Uterus (tissue), 2 donors: ENCODE measurements around the gene CRISP1.
"Not testable (repeated sequence)": the region's sequence is repeated elsewhere in the genome, so short reads cannot be mapped to it uniquely, and the experiment has no call there.

Experiments
- CTCF ChIP-seq, 4 experiments: fragments of 200-600 bp in 2 of 4; fragments of 450-650 bp in 2 of 4; sonication (generic) in 2 of 4; IDR thresholded peaks; one replicate each; pipeline ENCODE4 v1.5.1; 2016 to 2019; ENCODE audit warnings: antibody characterized with exemption in 4 of 4, mild to moderate bottlenecking in 2 of 4, moderate library complexity in 1 of 4
- POLR2A ChIP-seq, 2 donors: fragments of 450-650 bp; IDR thresholded peaks; one replicate each; pipeline ENCODE4 v1.6.1; 2016; ENCODE audit warnings: antibody characterized with exemption in 2 of 2, mild to moderate bottlenecking in 1 of 2, moderate library complexity in 1 of 2

GRCh38 chr6:49895553-49895952, 29.2 kb upstream of the CRISP1 start:
- not testable (repeated sequence) for TF ChIP-seq CTCF, POLR2A (IDR thresholded peaks at IDR 0.05)
